Activated CD4-positive, alpha-beta memory T cell treated with anti-CD3 and anti-CD28 coated beads, Interleukin-2, amount 10 ng/mL, durations not matched to agents 7 days and 5 days (primary cell): ENCODE data around the gene C17orf78. TPM values are rescaled to one million over a fixed set of nuclear protein-coding genes. Genes with fewer than 3 reads are reported as not detected.
A peak's percentile ranks its signal among the peaks of the same experiment; 100 is the strongest.
"Not testable (repeated sequence)": the region's sequence is repeated elsewhere in the genome, so short reads cannot be mapped to it uniquely, and the experiment has no call there.

ENCODE experiments used
- CTCF ChIA-PET: fragments of 350-600 bp; sonication (Branson Sonifier 250); formaldehyde crosslinking; loops from one replicate; lab custom pipeline; 2021; ENCODE audit warnings: antibody characterized with exemption, inconsistent platforms; lab: Charles Lee
- POLR2A ChIA-PET: fragments of 350-600 bp; sonication (Branson Sonifier 250); formaldehyde crosslinking; loops from one replicate; lab custom pipeline; 2021; ENCODE audit warnings: antibody characterized with exemption; lab: Charles Lee
- DNase-seq: peaks from one replicate; pipeline ENCODE4 v3.0.0-alpha.2; 2020
- H3K27ac Mint-ChIP-seq: one replicate; pipeline ENCODE4 v1.8.0; 2021; ENCODE audit warnings: mild to moderate bottlenecking, mixed read lengths
- H3K27me3 Mint-ChIP-seq: one replicate; pipeline ENCODE4 v1.8.0; 2021; ENCODE audit warnings: mixed read lengths
- H3K36me3 Mint-ChIP-seq: one replicate; pipeline ENCODE4 v1.8.0; 2021; ENCODE audit warnings: low read depth, mixed read lengths
- H3K4me1 Mint-ChIP-seq: one replicate; pipeline ENCODE4 v1.8.0; 2021; ENCODE audit warnings: mixed read lengths
- H3K4me3 Mint-ChIP-seq: one replicate; pipeline ENCODE4 v1.8.0; 2021; ENCODE audit warnings: mild to moderate bottlenecking, mixed read lengths
- H3K9me3 Mint-ChIP-seq: one replicate; pipeline ENCODE4 v1.8.0; 2021; ENCODE audit warnings: mixed read lengths
- total RNA-seq, 2 experiments: library from RNA; stranded (reverse); gene quantifications; one replicate each; pipeline ENCODE4 v1.2.3, GENCODE V29; 2021

The C17orf78 gene
- total RNA-seq, 2 experiments from 2014 or later = not detected

DNA sequence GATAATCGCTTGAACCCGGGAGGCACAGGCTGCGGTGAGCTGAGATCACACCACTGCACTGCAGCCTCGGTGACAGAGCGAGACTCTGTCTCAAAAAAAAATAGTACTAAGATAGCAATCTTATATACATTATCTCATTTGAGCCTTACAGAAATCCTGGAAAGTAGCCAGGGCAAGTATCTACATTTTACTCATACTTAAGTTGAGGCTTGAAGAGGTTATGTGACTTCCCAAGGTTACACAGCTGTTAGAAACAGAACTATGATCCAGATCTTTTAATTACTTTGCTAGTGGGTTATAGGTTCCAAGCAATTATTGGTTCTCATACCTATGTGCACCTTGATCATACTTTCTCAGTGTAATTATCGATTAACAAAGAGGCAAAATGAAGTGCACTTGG is 15.4 kb downstream of the C17orf78 start:
- Mint-ChIP-seq H3K36me3 (no peaks in the 10 kb centered on the region), H3K4me1 (peaks cover 18% of the 10 kb centered on the region), H3K27me3 (no peaks in the 10 kb centered on the region), H3K27ac (no peak overlapping the region), H3K4me3 (no peak overlapping the region), H3K9me3 (no peaks in the 10 kb centered on the region)
- DNase-seq = no peak
- ChIA-PET CTCF (no interaction called here), POLR2A (interaction anchor here (1.0 kb wide), 1 partner anchor 12 kb away, joined by 3 read pairs; no protein-coding TSS in a partner anchor)

GRCh38 chr17:37392024-37392590 is 16.3 kb downstream of the C17orf78 start:
- POLR2A ChIA-PET = interaction anchor here (0.9 to 1.3 kb wide), 3 partner anchors 9 to 19 kb away, joined by 3 to 4 read pairs (median 3); no protein-coding TSS in a partner anchor
- CTCF ChIA-PET = interaction anchor here (0.8 to 2.2 kb wide), 2 partner anchors 17 to 19 kb away, joined by 3 to 10 read pairs; no protein-coding TSS in a partner anchor
- no peak overlapping the region for H3K4me3 Mint-ChIP-seq

DNA sequence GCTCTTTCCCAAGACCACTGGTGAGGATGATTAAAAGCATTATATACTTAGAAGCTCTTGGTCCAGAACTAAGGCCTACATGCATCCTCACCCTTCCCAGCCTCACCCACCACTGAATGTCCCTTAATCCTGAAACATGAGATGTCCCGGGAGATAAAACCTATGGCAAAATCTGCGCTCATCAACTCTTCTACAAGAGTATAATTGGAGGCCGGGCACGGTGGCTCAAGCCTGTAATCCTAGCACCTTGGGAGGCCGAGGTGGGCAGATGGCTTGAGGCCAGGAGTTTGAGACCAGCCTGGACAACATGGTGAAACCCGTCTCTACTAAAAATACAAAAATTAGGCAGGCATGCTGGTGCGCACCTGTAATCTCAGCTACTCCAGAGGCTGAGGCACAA is 17.6 kb downstream of the C17orf78 start:
- Mint-ChIP-seq H3K4me1 (peaks cover 24% of the 10 kb centered on the region), H3K27me3 (no peaks in the 10 kb centered on the region), H3K9me3 (no peaks in the 10 kb centered on the region), H3K4me3 (no peak overlapping the region), H3K36me3 (no peaks in the 10 kb centered on the region), H3K27ac (no peak overlapping the region)
- no peak for DNase-seq
- POLR2A ChIA-PET = no interaction called here
- CTCF ChIA-PET = interaction anchor here (2.2 kb wide), 1 partner anchor 20 kb away, joined by 10 read pairs; no protein-coding TSS in a partner anchor

More at GRCh38 chr17:37392024-37392590, 16.3 kb downstream of the C17orf78 start:
- DNase-seq = no peak
- Mint-ChIP-seq H3K4me1 (peaks cover 18% of the 10 kb centered on the region), H3K36me3 (no peaks in the 10 kb centered on the region), H3K27ac (peak overlapping the region; percentile 5), H3K27me3 (no peaks in the 10 kb centered on the region), H3K9me3 (no peaks in the 10 kb centered on the region)

GRCh38 chr17:37399265-37399803 is 23.5 kb downstream of the C17orf78 start:
- POLR2A ChIA-PET = no interaction called here
- Mint-ChIP-seq H3K9me3 (no peaks in the 10 kb centered on the region), H3K4me3 (no peak overlapping the region), H3K4me1 (peaks cover 29% of the 10 kb centered on the region), H3K27me3 (no peaks in the 10 kb centered on the region), H3K27ac (no peak overlapping the region), H3K36me3 (peaks cover 17% of the 10 kb centered on the region)
- no peak for DNase-seq
- CTCF ChIA-PET = no interaction called here

- Mint-ChIP-seq H3K27ac (no peak overlapping the region), H3K27me3 (no peaks in the 10 kb centered on the region), H3K36me3 (peaks cover 23% of the 10 kb centered on the region), H3K4me1 (peaks cover 39% of the 10 kb centered on the region), H3K9me3 (no peaks in the 10 kb centered on the region), H3K4me3 (no peak overlapping the region)
- ChIA-PET POLR2A (no interaction called here), CTCF (no interaction called here)
- DNase-seq = no peak
Measured at GRCh38 chr17:37400505-37400904, 24.7 kb downstream of the C17orf78 start.

- Mint-ChIP-seq H3K36me3 (peaks cover 48% of the 10 kb centered on the region), H3K4me1 (peaks cover 63% of the 10 kb centered on the region)
- POLR2A ChIA-PET = interaction anchor here (0.7 to 1.9 kb wide), 5 partner anchors 15 to 86 kb away, joined by 3 to 17 read pairs (median 4); no protein-coding TSS in a partner anchor
Measured at GRCh38 chr17:37405522-37405921, 29.7 kb downstream of the C17orf78 start.

GRCh38 chr17:37405955-37406634 is 30.3 kb downstream of the C17orf78 start:
- no peaks in the 10 kb centered on the region for H3K27me3 Mint-ChIP-seq
- peaks cover 54% of the 10 kb centered on the region for H3K36me3 Mint-ChIP-seq
- no peaks in the 10 kb centered on the region for H3K9me3 Mint-ChIP-seq
- H3K27ac Mint-ChIP-seq = peak overlapping the region; percentile 92
- no peak for DNase-seq
- H3K4me3 Mint-ChIP-seq = peak overlapping the region; percentile 98
- POLR2A ChIA-PET = interaction anchor here (0.7 to 1.9 kb wide), 6 partner anchors 15 to 85 kb away, joined by 3 to 17 read pairs (median 5); no protein-coding TSS in a partner anchor
- CTCF ChIA-PET = interaction anchor here (2.2 kb wide), 1 partner anchor 24 kb away, joined by 7 read pairs; no protein-coding TSS in a partner anchor
- H3K4me1 Mint-ChIP-seq = peaks cover 69% of the 10 kb centered on the region

More at GRCh38 chr17:37405522-37405921, 29.7 kb downstream of the C17orf78 start:
- Mint-ChIP-seq H3K4me3 (peak overlapping the region; percentile 98), H3K27ac (peak overlapping the region; percentile 92)
- not testable (repeated sequence) for H3K27me3 Mint-ChIP-seq, DNase-seq, H3K9me3 Mint-ChIP-seq
- CTCF ChIA-PET = interaction anchor here (1.0 to 2.2 kb wide), 3 partner anchors 21 to 32 kb away, joined by 3 to 7 read pairs (median 4); no protein-coding TSS in a partner anchor

- Mint-ChIP-seq H3K4me3 (peak within 1 kb of the TSS; percentile 98), H3K4me1 (peaks cover 72% of the 10 kb centered on the region), H3K27ac (peak within 1 kb of the TSS; percentile 93), H3K36me3 (peaks cover 57% of the 10 kb centered on the region), H3K27me3 (no peaks in the 10 kb centered on the region), H3K9me3 (no peaks in the 10 kb centered on the region)
- POLR2A ChIA-PET = interaction anchor here (0.7 to 2.9 kb wide), 35 partner anchors 9 to 861 kb away, joined by 3 to 91 read pairs (median 4); partner anchors contain the start of genes DUSP14, MRM1 and SYNRG
- DNase-seq = peak; percentile 83
- CTCF ChIA-PET = interaction anchor here (1.4 to 1.5 kb wide), 2 partner anchors 23 to 33 kb away, joined by 5 to 11 read pairs; no protein-coding TSS in a partner anchor
Measured at GRCh38 chr17:37406635-37407461, 31.1 kb downstream of the C17orf78 start, which contains the start of the genes ACACA and TADA2A. ACACA (minus strand) TSS chr17:37406836; CDS start chr17:37406299, 537 bp downstream. TADA2A (plus strand) TSS chr17:37406886; CDS start chr17:37411366, 4,480 bp downstream.

DNA sequence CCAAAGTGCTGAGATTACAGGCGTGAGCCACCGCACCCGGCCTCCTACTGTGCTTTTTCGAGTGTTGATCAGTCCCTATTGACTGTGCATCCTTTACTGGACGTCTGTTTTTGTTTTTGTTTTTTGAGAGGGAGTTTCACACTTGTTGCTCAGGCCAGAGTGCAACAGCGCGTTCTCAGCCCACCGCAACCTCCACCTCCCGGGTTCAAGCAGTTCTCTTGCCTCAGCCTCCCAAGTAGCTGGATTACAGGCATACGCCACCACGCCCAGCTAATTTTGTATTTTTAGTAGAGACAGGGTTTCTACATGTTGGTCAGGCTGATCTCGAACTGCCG is 32.3 kb downstream of the C17orf78 start:
- peak overlapping the region; percentile 89 for H3K4me3 Mint-ChIP-seq
- H3K27ac Mint-ChIP-seq = peak overlapping the region; percentile 93
- not testable (repeated sequence) for H3K27me3 Mint-ChIP-seq, DNase-seq, H3K9me3 Mint-ChIP-seq
- peaks cover 63% of the 10 kb centered on the region for H3K36me3 Mint-ChIP-seq
- peaks cover 68% of the 10 kb centered on the region for H3K4me1 Mint-ChIP-seq
- POLR2A ChIA-PET = interaction anchor here (0.6 to 2.9 kb wide), 18 partner anchors 10 to 806 kb away, joined by 3 to 91 read pairs (median 4); partner anchors contain the start of genes MRM1 and SYNRG
- CTCF ChIA-PET = interaction anchor here (1.4 to 1.9 kb wide), 3 partner anchors 20 to 35 kb away, joined by 4 to 11 read pairs (median 5); no protein-coding TSS in a partner anchor

DNA sequence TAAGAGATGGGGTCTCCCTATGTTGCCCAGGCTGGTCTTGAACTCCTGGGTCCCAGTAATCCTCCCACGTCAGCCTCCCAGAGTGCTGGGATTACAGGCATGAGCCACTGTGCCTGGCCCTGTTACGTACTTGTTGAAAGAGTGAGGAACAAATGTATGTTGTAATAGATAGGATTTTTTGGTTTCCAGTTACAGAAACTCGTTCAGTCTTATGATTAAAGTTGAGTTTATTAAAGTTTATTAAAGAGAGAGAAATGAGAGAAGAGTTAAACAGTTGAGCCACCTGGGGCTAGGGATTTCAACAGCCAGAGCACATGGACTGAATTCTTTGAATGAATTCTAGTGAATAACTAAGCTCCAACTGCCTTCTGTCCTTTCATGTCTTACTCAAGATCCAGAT is 34.6 kb downstream of the C17orf78 start:
- H3K4me1 Mint-ChIP-seq = peaks cover 56% of the 10 kb centered on the region
- DNase-seq = no peak
- POLR2A ChIA-PET = interaction anchor here (0.6 to 2.5 kb wide), 5 partner anchors 8 to 78 kb away, joined by 3 to 6 read pairs (median 4); no protein-coding TSS in a partner anchor
- CTCF ChIA-PET = interaction anchor here (1.4 to 1.6 kb wide), 2 partner anchors 9 to 52 kb away, joined by 3 to 4 read pairs; no protein-coding TSS in a partner anchor
- no peak overlapping the region for H3K27ac Mint-ChIP-seq
- no peak overlapping the region for H3K4me3 Mint-ChIP-seq
- no peaks in the 10 kb centered on the region for H3K9me3 Mint-ChIP-seq
- H3K36me3 Mint-ChIP-seq = peaks cover 70% of the 10 kb centered on the region
- no peaks in the 10 kb centered on the region for H3K27me3 Mint-ChIP-seq

DNA sequence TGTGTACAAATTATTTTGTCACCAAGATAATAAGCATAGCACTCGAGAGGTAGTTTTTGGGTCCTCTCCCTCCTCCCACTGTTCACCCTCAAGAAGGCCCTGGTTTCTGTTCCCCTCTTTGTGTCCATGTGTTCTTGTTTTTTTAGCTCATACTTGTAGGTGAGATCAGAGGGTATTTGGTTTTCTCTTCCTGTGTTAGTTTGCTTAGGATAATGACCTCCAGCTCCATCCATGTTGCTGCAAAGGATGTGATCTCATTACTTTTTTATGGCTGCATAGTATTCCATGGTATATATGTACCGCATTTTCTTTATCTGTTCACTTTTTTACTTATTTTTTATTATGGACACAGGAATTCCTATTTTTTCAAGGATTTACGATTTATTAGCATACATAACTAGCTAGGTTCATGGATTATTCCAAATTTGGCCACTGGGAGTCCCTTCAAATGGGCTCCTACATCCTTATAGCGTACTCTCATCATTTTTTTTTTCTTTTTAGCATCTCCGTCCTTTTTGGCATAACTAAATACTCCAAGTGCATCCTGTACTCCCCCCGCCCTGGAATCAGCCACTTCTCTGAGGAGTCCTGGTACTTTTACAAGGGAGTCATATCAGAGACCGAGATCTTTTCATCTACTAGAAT is 38.2 kb downstream of the C17orf78 start:
- CTCF ChIA-PET = interaction anchor here (0.6 to 1.4 kb wide), 4 partner anchors 13 to 41 kb away, joined by 3 to 5 read pairs (median 4); no protein-coding TSS in a partner anchor
- no peak overlapping the region for H3K4me3 Mint-ChIP-seq
- peaks cover 67% of the 10 kb centered on the region for H3K36me3 Mint-ChIP-seq
- POLR2A ChIA-PET = interaction anchor here (1.2 kb wide), 1 partner anchor 16 kb away, joined by 4 read pairs; no protein-coding TSS in a partner anchor
- DNase-seq = no peak
- no peaks in the 10 kb centered on the region for H3K9me3 Mint-ChIP-seq
- no peak overlapping the region for H3K27ac Mint-ChIP-seq
- H3K4me1 Mint-ChIP-seq = peaks cover 34% of the 10 kb centered on the region
- no peaks in the 10 kb centered on the region for H3K27me3 Mint-ChIP-seq
